Left kidney (tissue), 2 donors: ENCODE data around the gene PRAME. TPM values are rescaled to one million over a fixed set of nuclear protein-coding genes. Genes with fewer than 3 reads are reported as not detected.
"Not testable (repeated sequence)": the region's sequence is repeated elsewhere in the genome, so short reads cannot be mapped to it uniquely, and the experiment has no call there.

Experiments used
- DNase-seq: peaks from one replicate; pipeline ENCODE4 v3.0.0-alpha.2; 2013
- polyA plus RNA-seq: library from polyadenylated mRNA; unstranded; fragments of 120-200 nt; gene quantifications from one replicate; pipeline ENCODE4 v1.2.1, GENCODE V29; 2013; ENCODE audit not compliant: insufficient read length

The PRAME gene
- polyA plus RNA-seq, 1 donor: 1.7 TPM

DNA sequence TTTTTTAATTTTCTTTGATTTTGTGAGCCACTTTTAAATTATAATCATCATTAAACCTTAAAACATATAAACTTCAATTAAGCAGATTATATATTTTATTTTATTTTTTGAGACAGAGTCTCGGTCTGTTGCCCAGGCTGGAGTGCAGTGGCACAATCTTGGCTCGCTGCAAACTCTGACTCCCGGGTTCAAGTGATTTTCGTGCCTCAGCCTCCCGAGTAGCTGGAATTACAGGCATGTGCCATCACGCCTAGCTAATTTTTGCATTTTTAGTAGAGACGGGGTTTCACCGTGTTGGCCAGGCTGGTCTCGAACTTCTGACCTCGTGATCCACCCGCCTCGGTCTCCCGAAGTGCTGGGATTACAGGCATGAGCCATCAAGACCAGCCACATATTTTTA is 22.5 kb upstream of the PRAME start:
- not testable (repeated sequence) for DNase-seq

DNA sequence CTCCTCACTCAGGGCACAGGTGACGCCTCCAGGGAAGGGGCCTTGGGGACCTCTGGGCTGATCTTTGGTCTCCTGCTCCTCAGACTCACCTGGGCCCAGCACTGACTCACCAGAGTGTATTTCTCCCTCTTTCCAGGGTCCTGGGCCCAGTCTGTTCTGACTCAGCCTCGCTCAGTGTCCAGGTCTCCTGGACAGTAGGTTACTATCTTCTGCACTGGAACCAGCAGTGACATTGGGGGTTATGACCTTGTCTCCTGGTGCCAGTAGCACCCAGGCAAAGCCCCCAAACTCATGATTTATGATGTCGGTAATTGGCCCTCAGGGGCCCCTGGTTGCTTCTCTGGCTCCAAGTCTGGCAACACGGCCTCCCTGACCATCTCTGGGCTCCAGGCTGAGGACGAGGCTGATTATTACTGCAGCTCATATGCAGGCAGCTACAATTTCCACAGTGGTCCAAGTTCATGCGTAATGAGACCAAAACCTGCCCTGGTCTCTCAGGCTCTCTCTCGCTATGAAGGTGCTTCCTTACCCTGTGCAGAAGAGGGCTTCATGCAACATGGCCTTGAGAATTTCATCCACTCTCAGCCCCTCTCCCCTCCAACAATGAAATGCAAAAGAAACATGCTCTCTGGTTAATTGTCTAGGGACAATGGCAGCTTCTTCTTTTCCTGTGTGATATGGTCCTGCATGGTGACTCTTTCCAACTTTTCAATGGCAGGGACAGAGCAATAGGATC is 21.0 kb upstream of the PRAME start:
- no peak for DNase-seq

DNA sequence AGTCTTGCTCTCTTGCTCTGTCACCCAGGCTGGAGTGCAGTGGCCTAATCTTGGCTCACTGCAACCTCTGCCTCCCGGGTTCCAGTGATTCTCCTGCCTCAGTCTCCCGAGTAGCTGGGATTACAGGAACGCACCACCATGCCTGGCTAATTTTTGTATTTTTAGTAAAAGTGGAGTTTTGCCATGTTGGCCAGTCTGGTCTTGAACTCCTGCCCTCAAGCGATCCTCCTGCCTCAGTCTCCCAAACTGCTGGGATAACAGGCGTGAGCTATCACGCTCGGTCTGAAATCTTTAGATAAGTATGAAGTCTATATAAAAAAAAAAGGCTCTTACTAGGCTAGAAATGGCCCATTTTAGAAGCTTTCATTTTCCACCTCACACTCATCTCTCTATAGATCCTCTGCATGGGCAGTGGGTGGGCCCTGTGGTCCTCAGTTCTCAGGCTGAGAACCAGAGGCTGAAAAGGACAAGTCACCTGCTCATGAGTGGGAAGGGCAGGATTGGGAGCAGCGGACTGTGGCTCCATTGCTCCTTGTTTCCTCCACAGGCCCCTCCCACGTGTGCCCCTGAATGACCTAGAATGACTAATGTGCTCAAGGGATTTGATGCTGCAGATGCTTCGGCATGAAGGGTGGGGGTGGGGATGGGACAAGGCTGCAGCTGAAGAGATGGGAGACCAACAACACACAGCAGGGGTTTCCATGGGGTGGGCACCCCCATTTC is 19.8 kb upstream of the PRAME start:
- DNase-seq: no peak

DNA sequence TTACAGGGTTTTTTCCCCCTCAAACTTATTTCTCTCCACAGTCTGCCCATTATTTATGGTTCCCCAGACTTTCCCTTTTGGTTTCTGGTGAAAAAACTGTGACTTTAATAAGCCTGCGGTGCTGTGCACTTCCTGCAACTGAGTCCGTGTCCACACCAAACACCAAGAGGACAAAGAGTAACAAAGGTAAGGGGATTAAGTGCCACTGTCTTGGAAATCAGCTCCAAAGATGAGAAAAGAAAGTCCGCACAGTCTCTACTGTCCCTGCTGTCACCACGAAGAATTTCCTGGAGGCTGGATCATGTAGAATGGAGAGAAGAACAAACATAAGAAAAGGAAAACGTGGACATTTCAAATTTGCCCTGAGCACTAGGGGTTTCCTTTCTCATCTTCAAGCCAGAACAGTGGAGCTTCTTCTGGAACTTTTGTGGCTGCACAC is 17.9 kb upstream of the PRAME start:
- no peak for DNase-seq

DNA sequence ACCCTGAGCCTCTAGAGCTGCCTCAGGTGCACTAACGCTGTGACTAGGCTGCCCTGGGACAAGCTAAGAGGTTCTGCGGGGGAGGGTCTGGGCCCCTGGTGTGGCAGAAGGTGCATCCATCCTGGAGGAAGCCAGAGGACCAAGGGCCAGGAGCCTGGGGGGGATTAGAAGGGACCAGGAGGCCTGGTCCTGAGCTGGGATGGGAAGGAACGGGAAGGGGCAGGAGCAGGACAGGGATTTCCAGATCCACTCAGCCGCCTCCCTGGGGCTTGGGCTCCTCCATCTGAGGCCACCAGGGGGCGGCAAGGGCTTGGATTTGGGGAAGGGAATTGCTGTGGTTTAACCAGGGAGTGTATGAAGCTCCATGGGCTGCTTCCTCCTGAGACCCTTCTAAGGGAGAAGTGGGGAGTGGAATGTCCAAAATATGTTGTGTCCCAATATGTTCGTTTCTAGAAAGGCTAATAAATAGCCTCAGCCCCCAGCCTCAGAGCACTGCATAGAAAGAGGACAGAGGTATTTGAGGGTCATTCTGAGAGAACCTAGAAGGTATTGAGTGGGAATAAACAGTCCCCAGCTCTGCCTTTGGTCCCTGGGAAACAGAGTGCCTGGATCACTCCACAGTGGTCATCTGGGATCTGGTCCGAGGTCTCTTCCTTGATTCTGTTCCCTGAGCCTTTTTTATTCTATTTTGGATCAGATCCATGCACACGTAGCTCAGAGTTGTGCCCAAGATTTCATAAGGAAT is 17.4 kb upstream of the PRAME start:
- DNase-seq: peak; percentile 47

DNA sequence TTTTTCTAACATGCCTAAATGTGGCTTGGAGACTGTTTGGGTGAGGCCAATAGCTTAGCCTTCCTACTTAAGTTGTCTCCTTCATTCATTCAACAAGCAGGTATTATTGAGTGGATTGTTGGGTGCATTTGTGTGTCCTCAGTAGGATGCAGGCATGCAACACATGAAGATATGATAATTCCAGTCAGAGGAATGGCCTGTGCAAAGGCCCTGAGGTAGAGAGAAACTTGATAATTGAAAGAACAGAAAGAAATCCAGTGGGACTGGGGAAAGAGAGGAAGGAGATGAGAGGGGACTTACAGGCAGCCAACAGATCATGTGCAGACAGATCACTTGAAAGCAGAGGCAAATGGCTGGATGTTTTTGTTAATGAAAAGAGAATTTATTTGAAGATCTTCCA is 15.3 kb upstream of the PRAME start:
- DNase-seq: no peak

DNA sequence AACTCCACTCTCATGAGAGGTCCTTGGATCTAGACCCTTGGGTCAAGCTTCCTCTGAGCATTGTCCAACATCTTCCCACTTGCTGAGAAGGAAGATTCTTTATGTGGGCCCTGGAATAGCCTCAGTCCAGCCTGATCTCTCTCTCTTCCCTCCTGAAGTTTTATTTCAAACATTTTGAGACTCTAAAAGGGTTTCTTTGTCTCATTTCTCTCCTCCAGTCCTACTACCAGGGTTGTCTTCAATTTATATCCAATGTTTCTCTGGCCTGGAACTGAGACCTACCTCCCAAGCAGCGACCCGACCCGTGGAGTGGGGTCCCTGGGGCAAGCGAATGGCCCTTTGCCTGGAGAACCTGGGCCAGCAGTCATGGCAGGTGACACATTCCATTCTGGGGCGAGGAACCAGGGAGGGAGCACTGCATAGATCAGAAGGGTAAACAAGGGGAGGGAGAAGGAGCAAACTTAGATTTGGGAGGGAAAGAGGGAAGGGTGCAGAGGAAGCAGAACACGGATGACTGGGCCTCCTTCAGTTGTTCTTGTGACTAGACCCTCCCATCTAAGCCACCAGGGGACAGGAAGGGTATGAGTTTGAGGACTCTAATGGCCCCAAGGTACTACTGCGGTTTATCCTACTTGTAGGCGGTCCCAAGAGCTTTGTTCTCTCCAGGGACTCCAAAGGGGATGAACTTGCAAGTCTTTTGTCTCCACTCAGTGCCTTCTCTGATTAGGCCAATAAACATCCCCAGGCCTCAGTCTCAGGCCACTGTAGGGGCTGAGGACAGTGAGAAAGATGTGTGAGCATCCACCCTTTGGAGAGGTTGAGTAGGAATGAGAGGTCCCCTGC is 14.2 kb upstream of the PRAME start:
- DNase-seq: no peak

DNA sequence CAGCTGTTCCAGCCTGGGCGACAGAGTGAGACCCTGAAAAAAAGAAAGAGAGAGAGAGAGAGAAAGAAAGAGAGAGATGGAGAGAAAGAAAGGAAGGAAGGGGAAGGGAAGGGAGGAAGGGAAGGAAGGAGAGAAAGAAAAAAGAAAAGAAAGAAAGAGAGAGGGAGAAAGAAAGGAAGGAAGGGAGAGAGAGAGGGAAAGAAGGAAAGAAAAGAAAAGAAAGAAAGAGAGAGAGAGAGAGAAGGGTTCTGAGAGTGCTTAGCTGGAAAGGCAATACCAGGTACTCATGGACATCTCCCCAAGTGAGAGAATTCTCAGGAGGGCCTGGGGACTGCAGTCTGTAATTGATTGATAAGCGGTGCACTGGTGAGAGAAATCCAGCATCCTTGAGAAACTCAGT is 12.8 kb upstream of the PRAME start:
- DNase-seq: no peak

DNA sequence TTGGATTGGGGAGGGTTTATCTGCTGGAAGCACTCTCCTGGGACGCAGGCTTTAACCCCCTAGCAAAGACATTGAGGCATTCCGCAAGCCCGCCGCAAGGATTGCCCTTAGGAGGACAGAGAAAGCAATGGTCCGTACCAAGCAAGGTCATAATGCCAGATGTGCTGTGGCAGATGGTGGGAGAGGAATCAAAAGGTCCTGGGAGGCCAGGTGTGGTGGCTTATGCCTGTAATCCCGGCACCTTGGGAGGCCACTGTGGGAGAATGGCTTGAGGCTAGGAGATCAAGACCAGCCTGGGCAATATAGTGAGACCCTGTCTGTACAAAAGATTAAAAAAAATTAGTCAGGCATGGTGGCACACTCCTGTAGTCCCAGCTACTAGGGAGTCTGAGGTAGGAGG is 12.4 kb upstream of the PRAME start:
- no peak for DNase-seq

DNA sequence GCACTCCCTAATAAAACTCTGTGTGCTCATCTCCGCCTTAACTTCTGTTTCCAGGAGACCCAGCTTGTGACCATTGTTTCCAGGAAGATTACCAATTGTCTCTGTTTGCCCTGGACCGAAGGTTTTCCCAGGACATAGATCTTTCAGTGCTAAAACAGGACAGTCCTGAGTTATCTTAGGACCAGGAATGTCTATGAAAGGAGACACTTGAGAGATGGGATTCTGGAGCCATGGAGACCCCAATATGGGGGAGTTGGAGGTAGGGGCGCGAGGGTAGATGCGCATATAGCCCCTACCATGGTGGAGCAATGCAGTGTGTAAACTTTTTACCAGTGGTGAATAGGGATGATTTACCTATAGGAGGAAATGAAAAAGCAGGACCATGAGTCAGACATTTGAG is 10.2 kb upstream of the PRAME start:
- no peak for DNase-seq

DNA sequence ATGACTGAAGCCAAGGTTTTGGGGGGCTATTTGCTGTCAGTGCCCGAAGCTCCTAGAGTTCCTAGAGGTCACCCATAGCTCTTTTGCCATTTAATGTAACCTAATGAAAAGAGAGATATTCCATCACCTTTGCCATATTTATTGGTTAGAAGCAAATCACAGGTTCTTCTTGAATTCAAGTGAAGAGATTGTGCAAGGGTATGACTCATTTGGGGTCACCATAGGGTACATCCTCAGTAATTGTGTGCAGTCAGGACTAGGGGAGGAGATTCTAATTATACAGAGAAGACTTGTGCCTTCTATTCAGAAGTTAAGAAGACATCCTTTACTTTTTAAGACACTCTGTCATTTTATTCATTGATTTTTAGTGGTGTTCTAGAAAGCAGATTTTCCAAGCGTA is 6.9 kb upstream of the PRAME start:
- DNase-seq: no peak

DNA sequence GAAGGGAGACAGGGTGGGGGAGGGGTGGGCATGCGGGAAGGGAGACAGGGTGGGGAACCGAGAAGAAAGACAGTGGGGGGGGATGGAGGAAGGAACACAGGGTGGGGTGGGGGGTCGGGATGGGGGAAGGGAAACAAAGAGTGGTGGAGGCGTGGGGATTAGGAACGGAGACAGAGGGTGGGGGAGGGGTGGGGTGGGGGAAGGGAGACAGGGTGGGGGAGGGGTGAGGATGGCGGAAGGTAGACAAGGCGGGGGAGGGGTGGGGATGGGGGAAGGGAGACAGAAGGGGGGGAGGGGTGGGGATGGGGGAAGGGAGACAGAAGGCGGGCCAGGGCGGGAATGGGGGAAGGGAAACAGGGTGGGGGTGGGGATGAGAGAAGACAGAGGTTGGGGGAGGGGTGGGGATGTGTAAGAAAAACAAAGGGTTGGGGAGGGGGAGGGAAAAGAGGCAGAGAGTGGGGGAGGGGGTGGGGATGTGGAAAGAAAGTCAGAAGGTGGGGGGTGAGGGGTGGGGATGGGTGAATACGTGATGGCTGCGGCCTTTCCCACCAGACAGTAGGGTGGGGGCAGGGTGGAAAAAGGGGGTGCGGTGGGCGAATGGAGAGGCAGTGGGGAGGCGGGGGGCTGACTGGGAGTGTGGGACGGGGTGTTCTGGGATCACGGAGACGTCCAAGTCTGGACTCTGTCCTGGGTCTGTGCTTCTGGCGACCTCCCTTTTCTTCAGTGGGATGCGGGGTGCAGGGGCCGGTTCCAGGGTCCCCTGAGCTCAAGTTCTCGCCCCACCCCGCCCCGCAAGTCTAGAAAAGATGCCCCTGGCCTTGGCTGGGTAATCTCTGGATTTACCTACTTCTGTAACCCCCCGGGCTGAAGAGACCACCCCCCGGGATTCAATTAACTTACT is 744 bp downstream of the PRAME start:
- DNase-seq: no peak

DNA sequence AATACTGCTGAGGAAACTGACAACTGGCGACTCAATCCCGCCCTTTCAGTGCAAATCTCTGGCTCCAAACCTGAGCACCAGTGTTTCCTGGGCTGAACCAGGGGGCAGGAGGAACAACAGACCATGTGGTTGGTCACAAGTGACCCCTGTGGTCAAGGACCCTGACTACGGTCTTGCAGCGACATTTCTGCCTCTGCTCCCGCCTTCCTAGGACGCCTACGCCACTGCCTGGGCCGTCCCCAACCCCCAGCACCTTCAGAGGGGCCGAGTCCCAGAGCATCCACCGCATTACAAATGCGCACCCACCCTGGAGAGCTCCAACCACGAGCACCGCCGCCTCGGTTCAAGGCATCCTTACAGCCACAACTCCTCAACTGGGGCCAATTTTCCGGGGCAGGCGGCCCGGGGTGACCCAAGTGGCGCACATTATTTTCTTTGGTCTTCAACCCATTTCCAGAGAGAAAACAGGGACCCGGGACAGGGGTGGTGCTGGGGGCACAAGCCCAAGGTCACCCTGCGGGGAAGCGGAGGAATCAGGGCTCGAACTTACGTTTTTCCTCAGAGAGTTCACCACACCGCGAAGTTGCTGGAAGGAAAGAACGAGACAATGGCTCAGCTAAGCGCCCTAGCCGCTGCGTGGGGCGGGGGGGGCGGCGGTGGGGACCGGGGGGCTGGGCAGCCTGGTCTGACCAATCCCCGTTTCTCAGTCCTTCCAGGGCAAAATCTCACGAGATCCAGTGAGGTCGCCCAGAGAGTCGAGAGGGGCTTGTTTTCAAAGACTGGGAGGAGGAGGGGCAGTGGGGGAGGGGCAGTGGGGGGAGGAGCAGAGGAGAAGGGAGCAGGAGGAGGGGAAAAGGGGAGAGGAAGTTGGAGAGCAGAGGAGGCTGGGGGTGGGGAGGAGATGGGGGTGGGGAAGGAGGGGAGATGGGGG is 1.8 kb downstream of the PRAME start:
- no peak for DNase-seq

DNA sequence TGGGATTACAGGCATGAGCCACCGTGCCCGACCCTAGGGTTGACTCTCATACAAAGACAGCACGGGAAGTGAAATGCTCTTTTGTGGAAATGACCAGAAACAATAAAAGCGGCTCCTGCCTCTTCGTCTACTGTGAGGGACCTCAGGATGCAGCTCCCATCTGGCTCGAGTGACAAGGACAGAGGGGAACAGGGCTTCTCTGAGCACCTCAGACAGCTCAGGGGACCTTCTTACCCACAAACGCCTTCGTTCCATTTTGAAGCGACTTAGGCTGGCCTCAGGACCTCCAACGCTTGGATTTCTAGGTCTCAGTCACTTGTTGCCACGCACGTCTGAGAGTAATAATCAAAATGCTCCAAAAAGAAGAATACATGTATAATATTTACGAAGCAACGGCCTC is 2.5 kb downstream of the PRAME start:
- no peak for DNase-seq

DNA sequence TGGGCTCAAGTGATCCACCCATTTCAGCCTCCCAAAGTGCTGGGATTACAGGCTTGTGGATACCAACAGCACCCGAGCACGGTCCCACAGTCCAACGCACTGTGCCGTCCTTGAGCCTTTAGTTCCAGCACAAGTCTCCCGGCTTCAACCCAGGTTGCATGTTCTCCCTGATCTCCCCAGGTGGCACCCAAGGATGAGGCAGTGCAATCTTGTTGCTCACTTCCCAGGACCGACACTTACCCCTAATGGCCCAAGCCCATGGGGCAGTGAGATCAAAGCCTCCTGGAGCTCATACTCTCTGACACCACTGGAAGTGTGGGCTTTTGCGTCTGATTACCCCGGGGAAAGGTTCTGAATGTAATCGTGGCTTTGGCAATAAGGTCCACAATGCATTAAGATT is 3.5 kb downstream of the PRAME start:
- DNase-seq: no peak

DNA sequence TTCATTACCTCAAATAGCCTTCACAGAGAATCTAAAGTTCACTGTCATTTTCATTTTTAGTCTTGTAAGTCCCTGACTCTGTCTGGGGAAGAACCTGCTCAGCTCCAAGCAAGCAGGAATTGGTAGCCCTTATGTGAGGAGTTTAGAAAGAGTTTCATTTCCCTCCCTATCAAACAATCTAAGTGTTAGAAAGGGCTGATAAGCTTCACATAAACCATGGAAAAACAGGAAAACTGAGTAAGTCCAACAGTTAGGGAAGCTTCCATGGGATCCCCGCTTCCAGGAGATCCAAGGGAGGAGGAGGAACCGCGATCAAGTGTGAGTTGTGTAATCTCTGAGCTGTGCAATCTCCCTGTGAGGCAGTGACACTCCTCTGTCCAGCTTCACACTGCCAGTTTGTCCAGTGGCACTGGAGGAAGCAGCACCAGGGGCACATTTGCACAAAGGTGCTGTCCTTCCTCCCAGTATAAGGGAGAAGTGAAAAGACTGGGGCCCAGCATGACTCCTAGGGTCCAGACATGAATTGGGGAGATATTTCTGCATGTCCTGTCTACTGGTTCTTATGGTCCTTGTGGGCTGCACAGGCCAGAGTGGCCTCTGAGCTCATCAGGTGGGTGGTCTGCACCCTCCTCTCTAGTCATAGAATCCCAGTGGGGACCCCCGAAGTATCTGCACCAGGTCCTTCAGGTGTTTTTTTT is 4.3 kb downstream of the PRAME start:
- no peak for DNase-seq

DNA sequence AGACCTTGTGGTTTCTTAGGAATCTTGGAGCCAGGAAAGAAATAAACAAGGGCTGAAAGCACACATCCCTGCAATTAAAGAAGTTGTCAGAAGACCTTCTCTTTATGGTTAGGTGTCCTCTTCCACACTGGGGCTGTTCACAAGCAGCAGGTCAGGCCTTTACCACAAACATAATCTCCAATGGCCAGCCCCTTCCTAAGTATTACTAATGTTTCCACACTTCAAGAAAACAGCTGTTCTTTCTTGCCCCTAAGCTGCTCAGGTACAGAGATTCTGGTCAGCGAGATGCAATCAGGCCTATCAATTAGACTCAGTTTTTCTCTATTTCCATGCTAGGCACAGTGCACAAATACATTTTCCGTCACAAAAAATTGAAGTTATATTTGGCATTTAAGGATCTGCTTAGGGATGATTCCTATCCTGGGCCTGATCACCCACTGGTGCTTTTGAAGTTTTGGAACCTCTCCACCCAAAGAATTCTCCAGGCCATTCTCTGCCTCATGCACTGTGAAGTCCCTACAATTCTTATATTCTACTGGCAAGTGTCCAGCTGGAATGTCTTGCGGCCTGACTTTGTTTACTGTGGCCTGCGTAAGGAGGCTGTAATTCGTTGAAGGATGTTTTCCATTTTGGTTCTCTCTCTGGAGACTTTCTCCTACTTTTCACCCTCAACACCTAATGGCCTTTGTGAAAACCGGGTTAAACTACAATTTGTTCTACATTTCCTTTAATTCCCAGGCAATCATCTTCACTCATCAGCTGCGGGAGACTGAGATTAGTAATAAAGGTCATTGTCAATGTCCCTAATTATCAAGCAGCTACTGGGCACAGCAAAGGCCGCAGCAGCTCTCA is 5.1 kb downstream of the PRAME start:
- no peak for DNase-seq

DNA sequence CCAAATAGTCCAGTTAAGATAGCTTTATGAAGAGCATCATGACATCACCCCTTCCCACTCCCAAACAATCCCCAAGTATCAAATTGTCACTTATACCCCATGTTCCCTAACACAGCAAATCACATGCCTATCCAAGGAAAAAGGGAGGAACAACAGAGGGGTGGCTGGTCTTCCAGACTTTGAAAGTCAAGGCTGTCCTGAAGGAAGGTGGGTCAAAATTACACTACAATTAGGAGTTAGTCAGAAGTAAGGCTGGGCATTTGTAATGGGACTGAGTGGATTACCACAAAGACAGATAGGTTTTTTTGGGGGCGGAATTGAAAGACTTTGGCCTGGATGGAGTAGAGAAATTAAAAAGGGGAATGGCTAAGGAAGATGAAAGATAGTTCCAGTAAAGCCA is 5.9 kb downstream of the PRAME start:
- DNase-seq: no peak
